ENCODE data around the gene DLG2.

Gene DLG2

DNA sequence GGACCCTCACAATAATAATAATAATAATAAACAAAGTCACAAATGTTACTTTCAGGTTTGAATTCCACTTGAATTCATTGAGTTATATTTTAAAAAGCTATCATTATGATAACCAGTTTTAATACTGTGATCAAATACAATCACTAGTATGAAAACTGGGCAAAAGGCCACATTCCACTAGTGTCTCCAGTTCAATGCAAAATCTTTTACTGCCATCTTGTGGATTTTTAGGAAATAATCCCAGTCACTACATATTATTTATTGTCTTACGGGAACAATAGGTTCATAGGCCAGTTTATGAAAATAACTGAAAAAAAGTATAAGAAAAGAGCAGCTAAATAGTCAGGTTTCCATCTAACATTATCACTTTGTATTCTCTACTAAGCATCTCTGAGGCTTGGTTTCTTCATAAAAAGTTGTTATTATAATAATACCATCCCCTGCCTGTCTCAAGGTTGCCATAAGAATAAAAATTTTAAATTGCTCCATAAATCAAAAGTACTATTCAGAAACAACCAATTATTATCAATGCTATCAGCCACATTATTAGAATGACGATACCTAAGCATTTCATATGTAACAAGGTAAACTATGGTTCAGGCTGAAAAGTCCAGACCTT, 1807.1 kb downstream of the DLG2 start:
- no peak for DNase-seq

DNA sequence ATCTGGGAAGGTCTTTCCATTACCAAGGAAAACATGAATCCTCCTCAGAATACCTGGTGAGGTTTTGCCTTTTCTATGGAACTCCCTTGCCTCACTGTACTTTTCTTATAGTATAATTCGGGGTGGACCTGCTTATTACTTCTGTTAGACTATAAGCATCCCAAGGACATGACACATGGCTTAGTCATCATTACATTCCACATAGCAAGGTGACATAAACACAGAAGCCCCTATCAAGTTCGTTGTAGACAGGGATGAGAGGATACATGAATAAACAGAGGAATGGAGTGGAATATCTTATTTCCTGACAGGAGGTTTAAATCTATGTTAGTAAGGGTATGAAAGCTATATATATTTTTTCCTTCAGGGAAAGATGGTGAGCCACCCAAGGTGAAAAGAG, 1808.8 kb downstream of the DLG2 start:
- no peak for DNase-seq

DNA sequence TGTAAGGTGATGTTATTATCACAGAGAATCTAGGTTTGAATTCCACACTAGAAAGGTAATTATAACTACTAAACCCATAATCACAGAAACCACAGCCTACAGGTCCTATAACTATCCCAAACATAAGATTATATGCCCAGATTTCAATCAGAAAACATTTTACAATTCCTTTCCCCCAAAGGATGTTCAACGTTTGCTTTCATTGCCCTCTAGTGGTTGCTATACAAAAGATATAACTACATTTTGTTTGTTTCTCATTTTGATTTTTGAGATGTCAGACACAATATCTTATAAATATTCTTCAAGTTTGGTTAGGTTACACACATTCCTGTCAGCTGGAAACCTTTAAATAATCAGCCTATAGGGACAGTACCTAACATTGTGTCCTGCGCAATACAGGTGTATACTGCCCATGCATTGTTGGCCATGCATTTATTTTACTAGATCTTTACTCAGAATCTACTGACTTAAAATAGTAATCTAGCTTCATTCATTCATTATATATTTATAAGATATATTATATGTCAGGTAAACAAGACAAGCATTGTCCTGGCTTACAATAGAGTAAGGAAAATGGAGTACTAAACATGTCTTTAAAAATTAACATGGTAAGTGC, 1810.5 kb downstream of the DLG2 start:
- DNase-seq = no peak

DNA sequence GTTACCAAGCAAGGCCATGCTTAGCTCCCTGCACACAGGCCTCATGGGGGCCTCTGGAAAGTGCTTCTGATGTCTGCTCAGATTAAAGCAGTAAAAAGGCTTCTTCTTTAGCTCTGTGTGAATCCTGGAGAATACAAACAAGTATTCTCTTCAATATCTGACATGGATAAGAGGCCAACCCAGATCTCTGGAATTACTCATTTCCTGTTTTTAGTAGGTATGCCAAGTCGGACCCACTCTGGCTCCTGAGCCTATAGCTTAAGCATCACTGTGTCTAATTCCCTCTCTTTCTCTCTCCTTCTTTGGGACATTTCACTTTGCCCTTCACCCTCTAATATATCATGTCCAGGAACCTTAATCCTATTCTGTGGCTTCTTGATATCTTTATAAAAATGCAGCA, 1811.4 kb downstream of the DLG2 start:
- DNase-seq = no peak

DNA sequence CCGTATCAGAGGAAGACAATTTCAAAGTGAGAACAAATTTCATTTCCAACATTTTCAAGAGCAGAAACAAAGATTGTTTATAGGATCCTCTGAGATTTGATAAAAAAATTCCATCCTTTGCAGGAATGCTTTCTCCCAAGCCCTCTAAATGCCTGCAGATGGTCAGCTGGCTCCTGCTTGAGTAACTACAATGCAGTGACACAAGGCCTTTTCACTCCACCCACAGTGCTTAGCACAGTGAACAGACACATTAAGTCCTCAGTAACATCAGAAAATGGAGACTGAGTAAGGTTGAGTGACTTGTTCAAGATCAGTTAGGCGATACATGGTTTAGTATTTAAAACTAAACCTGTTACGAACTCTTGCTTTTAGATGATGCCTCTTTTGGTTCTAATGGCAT, 1813.8 kb downstream of the DLG2 start:
- DNase-seq = no peak

DNA sequence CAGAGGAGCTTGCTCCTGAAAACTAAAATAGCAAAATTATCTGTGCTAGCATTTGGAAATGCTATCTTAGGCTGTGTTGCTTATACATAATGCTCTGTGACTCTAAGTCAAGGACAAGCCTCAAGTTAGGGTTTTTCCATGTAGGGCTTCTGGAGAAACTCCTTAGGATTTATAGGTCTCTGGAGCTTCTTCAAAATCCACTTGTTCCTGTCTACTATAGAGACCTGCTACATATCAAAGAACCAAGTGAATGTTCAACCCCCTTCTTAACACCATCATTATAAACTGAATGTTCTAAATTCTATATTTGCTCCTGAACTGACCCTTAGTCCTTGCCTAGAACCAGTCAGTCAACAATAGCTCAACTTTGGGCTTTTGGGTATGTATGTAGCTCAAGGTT, 1817.9 kb downstream of the DLG2 start:
- DNase-seq = no peak

DNA sequence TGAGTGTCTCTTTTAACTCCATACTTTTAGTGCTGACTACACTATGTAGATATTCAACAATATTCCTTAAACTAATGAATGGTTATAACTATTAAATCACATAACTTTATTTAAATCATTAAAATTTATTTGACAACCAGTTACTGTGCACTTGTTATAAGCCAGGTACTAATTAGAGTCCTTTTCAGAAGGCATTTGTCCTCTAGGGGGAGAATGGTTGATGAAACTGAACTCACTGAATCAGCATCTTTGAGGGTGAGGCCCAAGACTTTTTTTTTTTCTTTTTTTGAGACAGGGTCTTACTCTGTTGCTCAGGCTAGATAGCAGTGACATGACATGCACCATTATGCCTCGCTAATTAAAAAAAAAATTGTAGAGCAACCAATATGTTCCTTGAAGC, 1825.3 kb downstream of the DLG2 start:
- no peak for DNase-seq

DNA sequence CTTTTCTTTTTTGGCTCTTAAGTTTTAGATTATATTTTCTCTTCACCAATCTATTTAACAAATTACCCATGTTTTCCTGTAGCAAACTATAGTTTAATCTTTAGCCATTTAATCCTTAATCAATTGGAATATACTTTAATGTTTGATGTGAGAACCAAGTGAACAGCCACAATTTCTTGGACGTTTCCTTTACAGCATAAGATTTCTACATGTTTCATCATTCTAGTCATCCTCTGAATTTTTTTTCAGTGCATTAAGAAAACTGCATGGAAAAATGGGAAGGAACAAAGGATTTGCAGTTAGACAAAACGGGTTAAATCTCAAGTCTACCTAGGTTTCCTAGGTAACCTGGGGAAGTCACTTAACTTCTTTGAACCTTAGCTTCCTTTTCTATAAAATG, 1833.8 kb downstream of the DLG2 start:
- DNase-seq = no peak

DNA sequence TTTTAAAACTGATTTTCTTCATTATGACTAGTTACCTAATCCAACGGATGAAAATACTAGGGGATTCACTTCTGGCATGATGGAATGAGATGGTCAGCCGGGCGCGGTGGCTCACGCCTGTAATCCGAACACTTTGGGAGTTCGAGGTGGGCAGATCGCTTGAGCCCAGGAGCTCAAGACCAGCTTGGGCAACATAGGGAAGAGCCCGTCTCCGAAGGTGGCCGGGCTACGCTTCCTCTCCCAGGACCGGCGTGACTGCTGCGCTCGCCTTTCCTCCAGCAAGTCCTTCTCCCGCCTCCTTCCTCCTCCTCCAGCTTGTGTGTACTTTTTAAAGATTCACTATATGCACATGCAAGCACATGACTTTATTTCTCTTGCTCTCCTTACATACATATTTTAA, 1835.6 kb downstream of the DLG2 start:
- DNase-seq = no peak

DNA sequence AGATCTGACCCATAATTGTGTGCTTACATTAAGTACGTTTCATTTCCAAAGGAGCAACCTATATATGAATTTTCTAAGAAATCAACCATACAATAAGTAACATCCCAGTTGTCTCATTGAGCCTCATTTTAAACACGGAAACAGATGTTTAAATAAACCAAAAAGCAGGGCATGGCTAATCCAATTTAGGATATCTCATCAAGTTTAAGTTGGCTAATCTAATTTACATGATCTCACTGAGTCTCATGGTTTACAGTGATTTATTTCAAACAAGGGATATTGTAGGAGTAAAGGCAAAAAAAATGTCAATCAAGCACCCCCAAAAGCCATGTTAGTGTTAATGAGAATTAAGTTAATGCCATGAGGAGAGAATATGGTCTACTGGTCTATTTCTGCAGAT, 1841.2 kb downstream of the DLG2 start:
- DNase-seq = no peak

DNA sequence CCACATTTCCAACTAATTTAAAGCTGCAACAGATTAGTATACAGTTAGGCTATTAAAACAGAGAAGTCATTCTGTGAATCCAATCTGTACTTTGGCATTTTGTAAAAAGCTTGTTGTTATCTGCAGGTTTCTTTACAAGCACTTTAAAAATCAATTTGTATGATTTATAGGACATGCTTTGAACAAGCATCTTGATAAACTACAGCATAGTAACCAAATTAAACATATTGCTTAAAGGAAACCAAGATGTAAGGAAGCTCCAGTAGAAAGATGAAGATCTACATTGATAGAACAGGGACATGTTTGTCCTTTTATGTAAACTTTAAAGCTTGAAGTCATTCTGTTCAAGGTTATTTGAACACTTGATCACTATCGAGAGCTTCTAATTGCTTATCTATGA, 1842.7 kb downstream of the DLG2 start:
- no peak for DNase-seq

DNA sequence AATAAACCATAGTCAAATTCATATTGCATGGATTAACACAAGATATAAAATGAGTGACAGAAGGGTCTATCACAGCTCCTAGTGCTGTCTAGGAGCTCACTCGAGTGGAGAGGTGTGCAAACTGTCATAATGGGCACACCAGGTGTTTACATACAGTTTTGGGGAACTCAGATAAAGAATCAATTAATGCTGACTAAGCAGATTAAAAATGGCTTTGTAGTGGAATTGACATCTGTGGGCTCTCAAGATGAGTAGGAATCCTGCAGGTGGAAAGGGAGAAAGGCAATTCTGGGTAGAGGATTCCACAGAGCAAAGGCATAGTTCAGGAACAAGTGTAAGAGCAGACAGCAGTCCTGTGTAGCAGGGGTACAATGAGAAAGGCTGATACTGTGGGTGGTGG, 1844.8 kb downstream of the DLG2 start:
- no peak for DNase-seq

DNA sequence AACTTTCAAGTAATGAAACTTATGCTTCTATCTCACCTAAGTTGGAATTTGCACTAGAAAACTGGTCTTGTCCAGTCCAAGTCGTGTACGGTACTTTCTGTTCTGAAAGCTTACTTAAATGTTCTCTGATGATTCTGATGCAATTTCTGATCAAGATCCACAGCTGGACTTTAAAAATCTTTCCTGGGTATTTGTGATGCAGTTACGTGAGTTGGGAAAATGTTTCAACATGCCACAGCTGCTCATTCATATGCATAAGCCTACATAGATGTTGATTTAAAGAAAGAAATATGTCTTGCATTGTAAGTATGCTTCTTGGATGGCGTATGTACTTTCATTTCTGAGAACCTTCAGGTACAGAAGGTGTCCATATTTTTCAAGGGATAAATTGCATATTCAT, 1847.3 kb downstream of the DLG2 start:
- no peak for DNase-seq

DNA sequence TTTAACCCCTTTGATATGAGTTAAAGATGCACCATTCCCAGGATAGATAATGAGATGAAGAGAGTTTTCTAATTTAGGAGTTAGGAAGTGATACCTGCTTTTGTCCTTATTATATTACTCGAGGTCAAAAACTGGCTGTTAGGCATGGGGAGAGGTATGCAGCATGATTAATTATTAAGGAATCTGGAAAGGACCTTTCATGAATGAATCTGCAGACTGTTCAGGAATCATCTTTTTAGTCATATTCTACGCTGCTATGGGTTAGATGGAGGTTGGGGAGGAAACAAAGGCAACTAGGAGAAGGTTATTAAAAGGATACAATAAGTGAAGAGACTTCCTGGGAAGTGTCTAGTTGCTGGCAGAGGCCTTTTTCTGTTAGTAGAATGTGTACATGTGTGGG, 1848.5 kb downstream of the DLG2 start:
- no peak for DNase-seq

DNA sequence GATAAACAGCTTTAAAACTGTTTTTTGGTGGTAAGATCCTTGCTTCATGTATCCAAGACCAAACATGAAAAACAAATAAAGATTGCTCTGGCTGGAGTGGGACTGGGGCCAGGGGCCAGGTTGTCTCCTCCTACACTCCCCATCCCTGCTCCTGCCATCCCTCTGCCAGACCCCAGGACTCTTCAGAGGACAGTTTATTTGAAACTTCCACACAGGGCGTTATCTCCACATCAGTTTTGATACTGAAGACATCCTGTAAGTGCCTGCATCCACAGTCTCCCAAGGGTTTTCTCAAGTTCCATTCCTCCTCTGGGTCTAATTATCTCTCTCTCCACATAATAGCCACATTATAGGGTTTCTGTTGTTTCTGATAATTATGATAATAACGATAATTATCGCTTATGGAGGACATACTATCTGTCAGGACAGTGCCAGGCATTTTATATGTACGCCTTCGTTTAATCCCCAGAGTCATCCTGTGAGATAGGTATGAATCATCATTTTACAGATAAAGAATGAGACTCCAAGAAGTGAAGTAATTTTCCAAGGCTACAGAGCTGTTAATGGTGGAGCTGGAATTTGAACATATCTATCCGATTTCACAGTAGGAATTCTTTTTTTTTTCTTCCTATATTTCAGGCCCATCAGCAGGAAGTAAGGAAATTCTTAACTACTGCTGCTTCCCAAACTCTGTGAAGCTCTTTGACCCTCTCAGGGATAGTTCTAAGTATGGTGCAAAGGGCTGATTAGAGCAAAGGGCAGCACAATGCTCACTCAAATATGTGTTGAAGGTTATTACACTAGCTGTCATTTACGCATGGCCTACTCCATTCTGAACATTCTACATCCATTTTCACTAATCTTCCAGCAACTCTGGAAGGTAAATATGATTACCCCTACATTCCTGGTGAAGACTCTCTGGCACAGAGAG, 1852.9 kb downstream of the DLG2 start:
- no peak for DNase-seq

DNA sequence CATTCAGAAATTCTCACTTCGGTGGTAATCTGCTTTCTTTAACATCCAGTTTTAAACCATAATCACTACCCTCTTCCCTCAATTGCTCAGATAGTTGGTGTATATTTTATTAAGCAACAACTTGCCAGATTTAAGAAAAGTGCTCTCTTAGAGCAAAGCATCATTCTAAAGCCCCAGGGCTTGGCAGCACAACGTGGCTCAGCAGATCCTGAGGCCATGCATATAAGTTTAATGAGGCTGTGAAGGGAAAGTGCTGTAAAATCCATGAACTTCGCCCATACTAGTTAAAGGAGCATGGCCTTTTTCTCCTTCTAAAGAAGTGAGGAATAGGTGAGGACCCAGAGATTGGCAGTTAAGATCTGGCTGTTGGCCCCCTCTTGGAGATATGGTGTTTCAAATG, 1858.7 kb downstream of the DLG2 start:
- no peak for DNase-seq

DNA sequence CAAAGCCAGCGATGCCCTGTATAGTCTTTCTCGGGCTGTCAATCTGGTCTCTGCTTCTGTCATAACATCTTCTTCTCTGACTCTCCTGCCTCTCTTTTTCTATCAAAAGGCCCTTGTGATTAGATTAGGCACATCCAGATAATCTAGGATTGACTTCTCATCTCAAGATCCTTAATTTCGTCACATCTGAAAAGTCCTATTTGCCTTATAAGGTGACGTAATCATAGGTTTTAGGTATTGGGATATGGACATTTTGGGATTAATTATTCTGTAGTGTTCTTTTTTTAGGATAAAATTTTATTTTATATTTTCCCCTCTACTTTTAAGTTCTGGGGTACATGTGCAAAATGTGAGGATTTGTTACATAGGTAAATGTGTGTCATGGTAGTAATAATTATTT, 1860.2 kb downstream of the DLG2 start:
- no peak for DNase-seq

DNA sequence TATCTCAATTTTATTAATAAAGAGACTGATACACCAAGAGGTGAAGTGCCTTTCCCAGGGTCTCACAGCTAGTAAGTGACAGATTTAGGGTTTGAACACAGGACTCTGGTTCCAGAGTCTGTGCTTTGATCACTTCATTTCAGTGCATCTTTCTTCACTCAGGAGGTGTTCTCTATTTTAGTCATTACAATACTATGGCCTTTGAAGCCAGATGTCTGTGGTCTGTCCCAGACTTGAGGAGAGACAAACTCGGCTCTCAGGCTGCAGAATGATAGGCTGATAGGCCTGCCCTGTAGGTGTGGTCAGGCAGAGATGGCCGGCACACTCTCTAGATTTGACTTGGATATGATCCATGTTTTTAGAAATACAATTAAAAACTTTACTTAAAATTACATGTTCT, 1862.5 kb downstream of the DLG2 start:
- no peak for DNase-seq

DNA sequence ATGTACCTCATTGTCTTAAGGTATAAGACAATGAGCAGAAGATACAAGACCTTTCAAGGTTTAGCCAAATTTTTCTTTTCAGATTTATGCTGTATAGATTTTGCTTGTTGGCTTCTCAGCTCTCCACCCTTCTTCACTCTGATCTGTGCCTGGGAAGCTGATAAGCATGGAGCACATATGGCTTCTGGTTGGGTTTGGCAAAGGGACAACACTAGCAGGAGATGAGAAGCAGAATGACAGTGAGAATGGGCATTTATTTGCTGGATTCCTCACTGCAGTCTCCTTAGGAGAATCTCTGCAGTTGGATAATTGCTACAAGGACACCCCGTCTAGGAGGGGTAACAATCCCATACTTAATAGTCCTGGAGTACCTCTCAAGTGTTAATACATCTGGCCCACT, 1866.2 kb downstream of the DLG2 start:
- DNase-seq = no peak

DNA sequence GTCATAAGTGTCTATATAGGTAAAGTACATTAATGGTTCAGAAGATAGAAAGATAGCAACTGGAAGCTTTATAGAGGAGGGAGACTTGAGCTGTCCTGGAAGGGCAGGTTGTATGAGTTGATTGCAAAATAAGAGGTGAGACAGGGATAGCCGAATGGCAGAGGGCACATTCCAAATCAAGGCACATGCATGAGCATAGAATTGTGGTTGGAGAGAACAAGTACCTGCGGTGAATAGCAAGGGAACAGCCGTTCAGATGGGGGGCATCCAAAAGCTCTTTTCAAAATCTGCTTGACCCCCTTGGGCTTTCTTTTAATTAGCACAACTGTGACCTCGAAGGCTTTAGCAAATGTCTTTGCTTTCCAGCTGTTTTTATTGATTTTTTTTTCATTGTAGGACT, 1868.0 kb downstream of the DLG2 start:
- no peak for DNase-seq

DNA sequence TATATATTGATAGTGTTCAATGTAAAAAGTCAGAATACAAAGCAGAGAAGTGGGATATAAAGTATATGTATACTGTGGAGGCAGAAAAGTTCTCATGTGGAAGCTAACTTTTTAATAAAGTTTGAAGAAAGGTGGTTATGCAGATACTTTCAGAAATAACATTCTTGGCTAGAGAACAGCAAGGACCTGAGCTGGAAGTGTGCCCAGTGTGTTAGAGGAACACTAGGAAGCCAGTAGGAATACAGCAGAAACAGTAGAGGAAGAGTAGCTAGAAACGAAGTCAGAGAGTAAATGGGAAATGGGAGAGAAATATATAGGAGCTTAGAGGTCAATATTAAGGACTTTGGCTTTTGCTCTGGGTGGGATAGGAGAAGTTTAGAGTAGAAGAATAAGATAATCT, 1876.1 kb downstream of the DLG2 start:
- no peak for DNase-seq

DNA sequence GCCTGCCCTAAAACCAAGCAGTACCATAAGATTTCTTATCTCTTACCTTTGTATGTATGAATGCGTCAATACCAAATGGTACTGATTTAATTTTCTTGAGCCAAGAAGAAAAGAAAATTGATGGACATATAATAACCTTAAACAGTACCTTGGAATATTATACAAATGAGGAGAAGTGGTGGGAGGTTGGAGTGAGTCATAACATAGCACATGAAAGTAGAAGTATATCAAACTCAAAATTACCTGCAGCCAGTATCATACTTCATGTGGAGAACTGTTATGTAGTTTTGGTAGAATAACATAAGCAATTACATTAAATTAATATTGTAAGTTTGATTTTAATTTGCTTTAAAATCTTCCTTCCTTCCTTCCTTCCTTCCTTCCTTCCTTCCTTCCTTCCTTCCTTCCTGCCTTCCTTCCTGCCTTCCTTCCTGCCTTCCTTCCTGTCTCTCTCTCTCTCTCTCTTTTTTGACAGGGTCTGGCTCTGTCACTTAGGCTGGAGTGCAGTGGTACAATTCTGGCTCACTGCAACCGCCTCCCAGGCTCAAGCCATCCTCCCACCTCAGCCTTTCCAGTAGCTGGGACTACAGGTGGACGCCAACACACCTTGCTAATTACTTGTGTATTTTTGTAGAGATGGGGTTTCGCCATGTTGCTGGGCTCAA, 1880.1 kb downstream of the DLG2 start:
- no peak for DNase-seq

Measured in nucleus accumbens (tissue), 56 donors.